Effector CD8-positive, alpha-beta T cell (primary cell): ENCODE results near the gene GDAP1L1.
"Not testable (repeated sequence)": the region's sequence is repeated elsewhere in the genome, so short reads cannot be mapped to it uniquely, and the experiment has no call there.

Experiments
- DNase-seq: peaks from one replicate; lab custom pipeline; 2025; lab: John Stamatoyannopoulos, UW

GDAP1L1 gene

DNA sequence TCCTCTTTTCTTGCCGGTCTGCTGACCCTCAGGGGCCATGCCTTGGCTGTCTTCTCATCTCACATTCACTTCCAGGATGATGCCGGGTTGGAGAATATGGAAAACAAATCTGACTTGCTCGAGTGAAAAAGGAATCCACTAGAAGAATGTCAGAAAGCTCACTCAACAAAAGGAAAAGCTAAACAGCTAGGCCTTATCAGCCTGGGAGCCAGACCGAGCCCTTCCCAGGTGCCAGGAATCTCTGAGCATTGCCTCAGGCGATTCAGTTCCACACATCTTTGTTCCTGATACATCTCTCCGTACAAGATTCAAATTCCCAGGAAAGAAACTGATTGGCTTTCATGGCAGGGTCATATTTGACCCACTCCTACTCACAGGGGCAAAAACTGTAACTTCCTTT, 27.3 kb upstream of the GDAP1L1 start:
- no peak for DNase-seq

DNA sequence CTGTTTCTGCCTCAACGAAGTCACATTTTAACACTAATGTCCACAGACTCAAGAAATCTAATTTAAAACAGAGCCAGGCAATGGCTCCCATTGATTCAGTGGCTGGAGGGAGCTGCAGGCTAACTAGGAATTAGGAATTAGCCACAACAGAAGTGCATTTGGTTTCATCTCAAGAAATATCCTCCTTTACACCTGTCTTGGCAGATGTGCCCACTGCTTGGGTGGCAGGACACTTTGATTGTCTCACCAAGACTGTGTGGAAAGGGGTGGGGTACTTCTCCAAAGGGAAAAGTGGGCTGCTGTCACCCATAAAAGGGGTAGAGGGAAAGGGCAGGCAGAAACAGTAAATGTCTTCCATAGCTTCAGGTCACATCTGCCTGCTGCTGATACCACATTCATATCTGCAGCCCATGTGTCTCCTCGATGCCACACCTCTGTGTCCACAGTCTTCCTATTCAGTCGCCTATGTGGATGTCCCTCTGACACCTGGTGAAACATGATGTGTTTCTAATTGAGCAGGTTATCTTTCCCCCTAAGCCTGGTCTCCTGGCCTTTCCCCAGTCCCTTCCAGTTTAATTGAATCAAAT, 25.6 kb upstream of the GDAP1L1 start:
- DNase-seq: no peak

DNA sequence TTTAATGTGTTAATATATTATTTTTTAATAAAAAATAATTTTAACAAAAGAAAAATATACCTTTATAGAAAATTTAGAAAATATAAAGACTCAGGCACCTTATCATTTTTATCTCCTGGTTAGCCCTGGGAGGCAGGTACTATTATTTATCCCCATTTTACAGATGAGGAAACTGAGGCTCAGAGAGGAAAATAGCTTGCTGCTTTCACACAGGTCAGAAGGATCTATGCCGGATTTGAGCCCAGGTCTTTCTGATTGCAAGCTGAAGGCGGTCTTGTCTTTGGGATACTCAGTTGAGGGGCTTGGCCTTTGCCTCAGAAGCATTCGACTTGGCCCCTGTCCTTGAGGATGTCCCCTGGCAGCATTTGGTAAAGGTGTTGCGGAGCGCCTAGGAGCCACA, 25.1 kb upstream of the GDAP1L1 start:
- no peak for DNase-seq

GRCh38 chr20:44222633-44223368, 24.3 kb upstream of the GDAP1L1 start:
- DNase-seq: no peak

- DNase-seq: no peak
Measured at GRCh38 chr20:44223721-44224120, 23.4 kb upstream of the GDAP1L1 start.

- no peak for DNase-seq
Measured at GRCh38 chr20:44224637-44225036, 22.5 kb upstream of the GDAP1L1 start.

GRCh38 chr20:44228465-44229258, 18.4 kb upstream of the GDAP1L1 start:
- DNase-seq: no peak

DNA sequence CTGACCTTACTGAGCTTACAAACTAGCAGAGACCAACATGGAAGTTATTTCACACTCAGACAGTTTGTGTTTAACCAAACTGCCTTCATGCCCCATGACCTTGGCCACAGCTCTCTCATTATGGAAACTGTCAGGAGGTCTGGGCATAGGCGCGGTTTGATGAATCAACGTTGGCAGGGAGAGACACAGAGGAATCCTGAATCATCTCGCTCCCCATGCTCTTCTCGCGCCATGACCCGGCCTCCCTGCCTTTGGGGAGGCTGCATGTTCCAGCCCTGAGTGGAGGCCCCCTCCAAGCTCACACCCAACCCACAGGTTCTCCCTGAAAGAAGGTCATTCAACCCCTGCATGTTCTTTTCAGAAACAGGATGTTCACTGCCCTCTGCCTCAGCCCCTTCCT, 15.9 kb upstream of the GDAP1L1 start:
- no peak for DNase-seq

GRCh38 chr20:44231713-44232468, 15.2 kb upstream of the GDAP1L1 start:
- no peak for DNase-seq

GRCh38 chr20:44232469-44232856, 14.6 kb upstream of the GDAP1L1 start:
- DNase-seq: not testable (repeated sequence)

DNA sequence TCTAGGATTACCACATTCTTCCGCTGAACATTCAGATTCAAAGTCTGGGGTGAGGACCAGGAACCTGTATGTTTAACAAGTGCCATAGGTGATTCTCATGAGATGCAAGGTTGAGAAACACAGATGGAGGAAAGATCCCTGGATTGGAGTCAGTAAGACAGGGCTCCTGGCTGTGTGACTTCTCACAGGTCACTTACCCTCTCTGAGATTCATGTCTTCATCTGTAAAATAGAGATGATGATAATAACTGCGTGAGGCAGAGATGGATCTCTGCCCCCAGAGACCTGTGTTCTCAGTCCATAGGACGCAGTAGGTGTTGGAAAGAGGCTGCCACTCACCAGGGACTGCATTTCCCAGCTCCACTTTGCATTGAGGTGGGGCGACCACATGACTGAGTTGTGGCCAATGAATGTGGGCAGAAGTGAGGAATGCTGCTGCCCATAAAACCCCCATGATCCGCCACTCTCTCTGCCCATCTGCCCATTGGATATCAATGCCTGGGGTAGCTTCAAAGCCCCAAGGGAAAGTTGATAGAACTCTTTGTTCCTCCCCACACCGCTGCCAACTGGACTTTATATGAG, 13.6 kb upstream of the GDAP1L1 start:
- DNase-seq: no peak

- DNase-seq: no peak
Measured at GRCh38 chr20:44234566-44235317, 12.4 kb upstream of the GDAP1L1 start.

- no peak for DNase-seq
Measured at GRCh38 chr20:44235702-44236101, 11.4 kb upstream of the GDAP1L1 start.

DNA sequence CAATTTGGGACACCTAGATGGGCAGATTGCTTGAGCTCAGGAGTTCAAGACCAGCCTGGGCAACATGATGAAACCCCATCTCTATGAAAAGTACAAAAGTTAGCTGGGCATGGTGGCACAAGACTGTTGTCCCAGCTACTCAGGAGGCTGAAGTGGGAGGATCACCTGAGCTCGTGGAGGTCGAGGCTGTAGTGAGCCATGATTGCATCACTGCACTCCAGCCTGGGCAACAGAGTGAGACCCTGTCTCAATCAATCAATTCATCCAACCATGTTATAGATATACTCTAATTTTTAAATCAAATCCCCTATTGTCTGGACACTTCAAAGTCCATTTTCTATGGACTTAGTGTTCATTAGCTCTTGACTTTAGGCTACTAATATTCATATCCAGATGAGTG, 10.3 kb upstream of the GDAP1L1 start:
- DNase-seq: not testable (repeated sequence)

- no peak for DNase-seq
Measured at GRCh38 chr20:44241796-44242195, 5.3 kb upstream of the GDAP1L1 start.

GRCh38 chr20:44245977-44246376, 1.1 kb upstream of the GDAP1L1 start:
- no peak for DNase-seq

- DNase-seq: no peak
Measured at GRCh38 chr20:44247586-44248409, 690 bp downstream of the GDAP1L1 start.

DNA sequence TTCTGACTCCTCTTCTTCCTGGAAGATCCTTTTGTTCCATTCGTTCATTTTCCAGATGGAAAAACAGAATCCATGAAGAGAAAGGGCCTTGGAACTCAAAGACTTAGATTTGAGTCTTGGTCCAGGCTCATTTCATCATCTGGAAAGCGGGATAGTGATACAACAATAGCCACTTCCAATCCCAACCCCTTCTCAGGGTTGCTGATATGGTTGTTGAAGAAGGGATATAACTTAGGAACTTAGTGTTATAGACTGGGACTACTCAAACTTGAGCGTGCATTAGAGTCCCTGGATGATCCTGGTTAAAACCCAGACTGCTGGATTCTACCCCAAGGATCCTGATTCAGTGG, 1.3 kb downstream of the GDAP1L1 start:
- no peak for DNase-seq

- DNase-seq: no peak
Measured at GRCh38 chr20:44251284-44251683, 4.2 kb downstream of the GDAP1L1 start.

- DNase-seq: no peak
Measured at GRCh38 chr20:44253528-44253927, 6.4 kb downstream of the GDAP1L1 start.
